HG03045 (cell line): Measurements from ENCODE around the gene TARM1.

ENCODE experiments used
- ATAC-seq: cut with Tn5 transposase; IDR thresholded peaks from one replicate; pipeline ENCODE4 v1.9.1; 2021; ENCODE audit warnings: mild to moderate bottlenecking, moderate library complexity; ENCODE audit not compliant: unreplicated experiment

TARM1 gene

DNA sequence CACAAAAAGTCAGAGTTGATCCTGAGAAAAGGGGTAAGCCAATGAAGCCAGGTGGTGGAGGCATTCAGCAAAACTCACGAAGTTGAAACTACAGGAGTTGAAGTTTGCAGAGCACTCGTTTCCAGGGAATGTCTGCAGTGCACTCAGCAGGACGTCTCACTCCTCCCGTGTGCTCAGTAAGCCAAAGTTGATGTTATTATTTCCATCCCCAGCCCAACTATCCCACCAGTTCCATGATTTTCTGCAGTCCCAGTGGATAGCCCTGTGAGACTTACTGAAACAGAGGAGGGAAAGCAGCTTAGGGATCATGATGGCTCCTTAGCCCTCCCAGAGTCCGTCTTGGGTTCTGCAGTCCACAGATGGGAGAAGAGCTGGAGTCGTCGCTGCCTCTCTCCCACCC lies at the start of gene TARM1:
Gene TARM1 (minus strand): TSS at position 334 of the 400 bp plus-strand sequence. CDS start 25 bp downstream, at position 309.
- ATAC-seq, result no peak

DNA sequence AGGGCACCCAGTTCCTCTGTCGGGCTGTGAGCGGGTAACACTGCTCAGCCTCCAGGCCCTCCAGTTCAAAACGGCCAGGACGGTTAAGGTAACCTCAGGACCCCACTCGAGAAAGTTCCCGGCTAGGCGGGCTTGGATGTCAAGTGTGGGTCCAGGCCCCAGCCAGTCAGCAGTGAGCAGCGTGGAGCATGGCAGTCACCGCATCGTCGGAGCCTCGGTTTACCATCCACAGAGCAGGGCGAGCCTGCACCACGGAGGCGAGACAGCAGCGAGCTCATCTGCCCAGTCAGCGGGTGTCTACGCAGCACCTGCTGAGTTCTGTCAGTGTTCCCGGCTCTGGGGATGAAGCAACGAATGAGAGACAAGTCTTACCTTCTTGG lies 48.4 kb upstream of the TARM1 start:
- ATAC-seq, result no peak

DNA sequence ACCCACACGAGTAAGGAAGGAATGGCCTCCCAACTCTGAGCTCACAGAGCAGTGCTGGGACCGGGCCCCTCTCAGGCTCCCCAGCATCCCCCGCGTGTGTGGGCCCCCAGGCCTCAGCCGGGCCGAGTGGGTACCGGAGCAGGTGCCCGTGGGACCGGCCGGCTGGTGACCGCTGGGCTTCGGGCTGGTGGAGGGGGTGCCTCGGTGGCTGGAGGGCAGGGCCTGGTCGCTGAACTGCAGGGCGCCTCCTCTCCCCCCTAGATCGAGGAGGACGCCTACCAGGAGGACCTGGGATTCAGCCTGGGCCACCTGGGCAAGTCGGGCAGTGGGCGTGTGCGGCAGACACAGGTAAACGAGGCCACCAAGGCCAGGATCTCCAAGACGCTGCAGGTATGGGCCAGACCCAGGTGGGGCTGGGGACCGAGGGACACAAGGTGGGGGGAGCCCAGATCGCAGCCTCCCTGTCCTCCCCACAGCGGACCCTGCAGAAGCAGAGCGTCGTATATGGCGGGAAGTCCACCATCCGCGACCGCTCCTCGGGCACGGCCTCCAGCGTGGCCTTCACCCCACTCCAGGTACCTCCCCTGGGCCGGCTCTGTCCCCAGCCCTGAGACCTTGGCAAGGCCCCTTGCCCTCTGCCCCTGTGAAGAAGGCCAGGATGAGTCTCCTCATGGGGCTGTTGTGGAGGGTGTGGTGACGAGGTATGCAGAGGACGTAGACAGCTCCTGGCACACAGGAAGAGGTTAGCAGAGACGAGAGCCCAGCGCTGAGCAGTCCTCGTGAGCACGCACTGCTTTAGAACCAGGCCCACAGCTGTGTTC lies 47.8 kb upstream of the TARM1 start:
- ATAC-seq, result no peak

DNA sequence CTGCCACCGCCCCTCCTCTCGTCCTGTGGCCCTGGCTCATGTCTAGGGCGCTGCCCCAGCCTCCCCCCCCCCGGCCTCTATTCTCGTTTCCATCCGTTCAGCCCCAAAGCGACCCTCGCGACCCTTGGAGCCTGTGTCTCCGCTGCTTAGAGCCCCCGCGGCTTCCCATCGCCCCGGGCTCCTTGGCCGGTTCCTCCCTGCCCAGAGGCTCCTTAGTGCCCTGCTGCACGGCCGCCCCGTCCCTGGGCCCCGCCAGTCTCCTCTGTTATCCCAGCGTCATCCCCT lies 47.2 kb upstream of the TARM1 start:
- ATAC-seq, result no peak

DNA sequence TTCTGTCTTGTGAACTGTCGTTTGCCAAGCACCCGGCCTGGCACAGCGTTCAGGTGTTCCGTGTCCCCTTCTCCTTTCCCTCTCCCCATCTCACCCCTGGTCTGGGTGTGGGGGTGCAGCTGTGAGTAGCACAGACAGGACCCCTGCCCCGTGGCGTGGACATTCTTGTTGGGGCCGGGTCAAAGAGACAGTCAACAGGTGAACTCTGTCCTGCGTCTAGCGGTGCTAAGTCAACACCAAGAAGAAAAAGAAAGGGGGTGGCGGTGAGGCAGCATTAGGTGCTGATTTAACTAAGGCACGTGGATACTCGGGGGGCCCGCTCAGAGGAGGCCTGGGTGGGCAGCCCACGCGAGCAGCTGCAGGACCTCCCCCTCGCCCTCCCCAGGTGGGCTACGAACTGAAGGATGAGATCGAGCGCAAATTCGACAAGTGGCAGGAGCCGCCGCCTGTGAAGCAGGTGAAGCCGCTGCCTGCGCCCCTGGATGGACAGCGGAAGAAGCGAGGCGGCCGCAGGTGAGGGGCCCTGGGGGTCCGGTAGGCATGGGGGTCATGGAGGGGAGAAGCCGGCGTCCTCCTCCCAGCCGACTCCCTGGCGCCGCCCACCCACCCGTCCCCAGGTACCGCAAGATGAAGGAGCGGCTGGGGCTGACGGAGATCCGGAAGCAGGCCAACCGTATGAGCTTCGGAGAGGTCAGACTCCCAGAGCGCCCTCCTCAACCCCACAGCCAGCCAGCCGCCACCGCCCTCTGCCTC lies 46.7 kb upstream of the TARM1 start:
- ATAC-seq, result no peak

DNA sequence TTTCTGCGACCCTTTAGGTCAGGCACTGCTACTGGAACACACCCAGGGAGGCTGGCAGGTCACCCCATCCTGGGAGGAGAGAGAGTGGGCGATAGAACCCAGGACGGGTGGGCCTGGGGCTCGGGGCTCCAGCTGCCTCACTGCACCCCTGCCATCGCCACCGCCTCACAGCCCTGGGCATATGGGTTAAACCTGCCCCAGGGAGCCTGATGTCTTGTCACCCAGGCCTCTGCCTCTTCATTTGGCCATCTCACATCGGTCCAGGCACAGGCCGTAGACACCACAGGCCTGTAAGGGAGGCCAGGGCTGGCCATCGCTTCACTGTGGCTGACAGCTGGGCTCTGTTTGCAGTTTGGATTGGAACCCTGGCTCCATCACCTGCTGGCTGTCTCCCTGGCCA lies 44.5 kb upstream of the TARM1 start:
- no peak for ATAC-seq

DNA sequence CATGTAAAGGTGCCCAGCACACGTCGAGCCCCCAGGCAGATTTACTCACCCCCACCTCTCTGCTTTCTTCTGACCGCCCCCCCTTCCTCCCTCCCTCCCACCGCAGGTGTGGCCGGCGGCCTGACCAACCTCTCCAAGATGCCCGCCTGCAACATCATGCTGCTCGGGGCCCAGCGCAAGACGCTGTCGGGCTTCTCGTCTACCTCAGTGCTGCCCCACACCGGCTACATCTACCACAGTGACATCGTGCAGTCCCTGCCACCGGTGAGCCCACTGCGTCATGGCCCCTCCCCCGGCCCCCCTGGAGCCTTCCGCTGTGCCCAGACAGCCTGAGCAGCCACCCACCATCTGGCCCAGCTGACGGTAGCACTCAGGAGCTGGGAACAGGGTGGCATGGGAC lies 43.2 kb upstream of the TARM1 start:
- no peak for ATAC-seq

DNA sequence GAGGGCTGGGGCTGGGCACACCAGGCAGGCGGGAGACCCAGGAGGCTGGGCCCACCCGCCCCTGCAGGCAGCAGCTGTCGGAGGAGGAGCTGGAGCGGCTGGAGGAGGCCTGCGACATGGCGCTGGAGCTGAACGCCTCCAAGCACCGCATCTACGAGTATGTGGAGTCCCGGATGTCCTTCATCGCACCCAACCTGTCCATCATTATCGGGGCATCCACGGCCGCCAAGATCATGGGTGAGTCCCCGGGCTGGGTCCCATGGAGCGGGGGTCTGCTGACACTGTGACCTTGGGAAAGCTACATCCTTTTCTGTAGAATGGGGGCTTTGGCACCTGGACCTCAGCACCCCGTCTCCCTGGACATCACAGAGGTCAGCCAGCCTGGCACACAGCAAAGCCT lies 42.5 kb upstream of the TARM1 start:
- ATAC-seq, result no peak

DNA sequence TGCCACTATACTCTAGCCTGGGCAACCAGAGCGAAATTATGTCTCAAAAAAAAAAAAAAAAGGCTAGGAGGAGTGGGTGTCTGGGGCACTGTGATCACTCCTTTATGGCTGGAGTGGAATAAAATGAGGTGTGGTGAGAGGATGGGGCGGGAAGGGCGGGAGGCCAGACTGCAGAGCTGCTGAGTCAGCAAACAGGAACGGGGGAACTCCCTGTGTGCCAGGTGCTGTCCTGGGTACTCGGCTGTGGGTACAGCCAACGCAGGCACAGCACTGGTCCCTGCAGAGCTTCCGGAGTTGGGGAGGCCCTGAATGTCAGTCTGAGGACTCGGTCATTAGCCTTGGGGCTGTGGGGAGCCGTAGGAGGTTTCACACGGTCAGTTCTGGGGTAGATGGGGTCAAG lies 40.1 kb upstream of the TARM1 start:
- ATAC-seq, result no peak

DNA sequence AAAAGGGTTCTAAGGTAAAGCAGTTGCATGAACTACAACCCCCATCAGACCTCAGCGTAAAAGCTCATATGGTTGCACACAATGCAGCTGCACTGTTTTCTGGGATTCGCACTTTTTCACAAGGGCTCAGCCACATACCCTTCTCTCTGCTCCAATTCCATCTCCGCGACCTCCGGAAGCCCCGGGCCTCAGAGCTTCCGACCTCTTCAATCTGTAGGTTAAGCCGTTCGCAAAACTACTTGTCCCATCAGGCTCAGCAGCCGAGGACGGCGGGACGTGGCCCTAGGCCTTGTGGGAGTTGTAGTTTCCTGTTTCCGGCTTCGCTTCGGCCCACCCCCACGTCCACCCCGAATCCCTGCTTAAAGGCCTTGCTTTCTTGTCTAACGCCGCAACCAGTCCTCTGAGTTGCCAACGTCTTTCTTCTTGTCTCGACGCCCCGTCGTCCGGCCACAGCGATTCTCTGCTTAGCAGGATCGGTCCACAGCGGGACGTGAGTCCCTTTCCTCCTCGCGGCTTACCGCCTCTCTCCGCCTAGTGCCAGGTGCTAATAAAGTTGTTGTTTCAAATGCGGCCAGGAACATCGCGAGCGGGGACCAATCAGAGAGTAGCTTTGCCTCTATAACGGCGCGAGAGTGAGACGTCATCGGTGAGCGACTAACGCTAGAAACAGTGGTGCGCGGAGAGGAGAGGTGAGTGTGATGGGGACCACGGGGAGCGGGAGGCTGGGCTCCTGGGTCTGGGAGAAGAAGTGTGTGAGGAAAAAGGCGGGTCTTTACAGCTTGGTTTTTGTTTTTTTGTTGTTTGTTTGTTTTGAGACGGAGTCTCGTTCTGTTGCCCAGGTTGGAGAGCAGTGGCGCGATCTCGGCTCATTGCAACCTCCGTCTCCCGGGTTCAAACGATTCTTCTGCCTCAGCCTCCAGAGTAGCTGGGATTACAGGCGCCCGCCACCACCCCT lies 34.2 kb upstream of the TARM1 start, which contains the start of the genes PRPF31 and TFPT:
Gene PRPF31 (plus strand): TSS at position 646 of the 955 bp plus-strand sequence. CDS start 2,525 bp downstream, outside the sequence.
Gene TFPT (minus strand): TSS at position 549 of the 955 bp plus-strand sequence. CDS start 388 bp downstream, at position 161.
- peak; percentile 72 for ATAC-seq

DNA sequence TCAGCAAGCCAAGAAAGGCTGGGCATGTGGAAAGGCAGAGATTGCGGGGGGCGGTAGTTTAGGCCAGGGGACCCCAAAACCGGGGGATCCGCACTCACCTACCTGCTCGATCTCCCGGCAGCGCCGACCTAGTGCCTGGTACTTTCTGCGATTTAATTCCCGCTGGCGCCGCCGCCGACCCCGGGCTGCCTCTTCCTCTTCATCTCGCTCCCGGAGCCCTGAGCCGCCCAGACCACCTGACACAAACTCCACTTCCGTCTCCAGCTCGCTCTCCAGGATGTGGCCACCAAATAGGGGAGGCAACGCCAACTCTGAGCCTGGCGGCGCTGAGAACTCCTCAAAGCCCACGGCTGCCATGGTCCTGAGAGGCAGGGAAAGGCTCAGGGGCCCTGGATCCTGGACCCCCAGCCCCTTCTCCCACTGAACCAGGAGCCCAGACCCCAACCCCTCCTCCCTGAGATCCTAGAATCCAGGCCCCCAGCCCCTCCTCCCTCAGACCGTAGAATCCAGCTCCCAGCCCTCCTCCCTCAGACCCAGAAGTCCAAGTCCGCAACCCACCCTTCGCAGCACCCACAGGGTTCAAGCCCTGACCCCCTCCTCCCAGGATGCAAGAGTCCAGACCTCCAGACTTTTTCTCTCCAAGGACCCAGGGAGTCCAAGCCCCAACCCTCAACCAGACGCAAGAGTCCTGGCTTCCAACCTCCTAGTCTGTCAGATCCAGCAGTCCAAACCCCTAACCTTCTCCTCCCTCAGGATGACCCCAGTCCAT lies 33.4 kb upstream of the TARM1 start:
- ATAC-seq, result no peak

DNA sequence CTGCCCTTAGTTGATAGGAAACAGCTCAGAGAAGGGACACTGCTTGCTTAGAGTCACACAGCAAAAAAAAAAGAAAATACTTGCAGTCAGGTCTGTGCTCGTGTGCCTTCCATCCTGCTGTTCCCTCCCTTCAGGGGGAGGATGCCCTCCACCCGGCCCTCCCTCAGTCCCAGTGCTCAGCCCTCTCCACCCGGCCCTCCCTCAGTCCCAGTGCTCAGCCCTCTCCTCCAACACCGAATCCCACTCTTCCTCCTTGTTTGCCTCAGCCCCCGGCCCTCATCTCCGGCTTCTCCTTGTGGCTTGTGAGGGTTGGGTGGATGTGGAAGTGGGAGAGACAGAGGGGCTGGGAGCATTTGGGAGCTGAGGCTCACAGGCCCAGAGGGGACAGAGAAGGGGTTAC lies 28.5 kb upstream of the TARM1 start:
- ATAC-seq, result no peak

DNA sequence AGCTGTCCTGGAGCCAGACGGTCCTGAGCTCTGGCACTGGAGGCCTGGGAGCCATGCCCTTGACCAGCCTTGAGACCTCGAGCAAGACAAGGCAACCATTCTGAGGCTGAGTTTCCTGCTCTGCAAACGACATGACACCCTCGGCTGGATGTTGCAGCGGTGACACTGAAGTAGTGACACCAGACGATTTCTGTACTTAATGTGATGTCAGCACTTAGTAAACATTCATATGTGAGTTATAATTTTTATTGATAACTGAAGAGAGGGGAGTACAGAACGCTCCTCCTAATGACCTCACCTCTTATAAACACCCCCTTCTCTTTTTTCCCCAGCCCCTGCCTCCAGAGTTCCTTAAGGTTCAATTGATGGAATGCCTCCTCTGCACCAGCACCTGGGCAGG lies 27.3 kb upstream of the TARM1 start:
- no peak for ATAC-seq

DNA sequence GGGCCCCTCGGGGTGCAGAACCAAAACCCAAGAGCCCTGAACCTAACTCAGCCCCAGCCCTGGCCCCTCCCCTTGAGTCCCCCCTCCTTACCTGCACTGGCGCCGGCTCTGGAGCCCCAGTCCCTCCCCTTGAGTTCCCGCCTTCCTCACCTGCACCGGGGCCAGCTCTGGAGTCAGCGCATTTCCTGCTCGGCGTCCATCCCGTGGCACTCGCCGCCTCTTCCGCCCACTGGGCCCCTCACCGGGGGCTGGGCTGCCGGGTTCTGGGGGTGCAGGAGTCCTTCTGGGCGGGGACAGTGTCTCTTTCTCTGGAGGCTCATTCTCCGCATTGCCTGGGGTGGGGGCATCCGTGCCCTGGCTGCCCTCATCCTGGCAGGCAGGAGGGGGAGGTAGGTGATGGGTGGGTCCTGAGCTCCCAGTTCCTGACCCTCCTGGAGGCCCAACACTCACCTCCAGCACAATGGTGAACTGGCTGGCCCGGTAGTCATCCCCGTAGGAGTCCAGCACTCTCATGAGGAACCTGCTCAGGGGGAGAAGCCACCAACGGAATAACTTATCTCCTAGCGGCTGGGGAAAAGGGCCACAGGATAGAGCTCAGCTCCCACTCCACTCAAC lies 26.8 kb upstream of the TARM1 start:
- ATAC-seq, result no peak

DNA sequence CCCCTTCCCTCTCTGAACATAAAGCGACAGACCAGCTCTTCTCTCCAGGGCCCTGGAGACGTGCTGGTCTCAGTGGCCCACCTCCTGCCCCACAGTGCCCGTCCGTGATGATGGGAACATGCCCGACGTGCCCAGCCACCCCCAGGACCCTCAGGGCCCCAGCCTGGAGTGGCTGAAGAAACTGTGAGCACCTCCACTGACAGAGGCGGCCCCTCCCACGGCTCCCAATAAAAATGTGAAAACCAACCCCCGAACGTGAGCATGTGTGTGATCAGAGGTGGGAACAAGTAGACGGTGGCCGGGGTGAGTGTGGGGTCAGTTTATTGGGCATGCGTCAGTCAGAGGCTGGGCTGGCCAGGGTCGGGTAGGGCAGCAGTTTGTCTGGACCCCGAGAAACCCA lies 25.6 kb upstream of the TARM1 start:
- no peak for ATAC-seq

DNA sequence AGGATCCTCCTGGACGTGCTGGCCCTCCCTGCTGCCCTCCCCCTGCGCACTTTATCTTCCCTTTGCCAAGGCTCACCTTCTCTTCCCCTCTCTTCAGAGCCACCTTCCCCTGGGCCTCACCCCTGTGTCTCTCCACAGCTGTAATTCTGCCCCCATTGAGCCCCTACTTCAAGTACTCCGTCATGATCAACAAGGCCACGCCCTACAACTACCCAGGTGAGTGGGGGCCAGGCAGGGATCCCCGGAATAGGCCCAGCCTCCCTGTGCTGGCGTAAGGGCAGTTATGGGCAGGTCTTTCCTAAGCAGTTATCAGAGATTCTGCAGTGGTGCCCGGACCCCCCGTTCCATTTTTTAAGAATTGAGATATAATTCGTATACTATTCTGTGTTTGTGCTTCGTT lies 24.6 kb upstream of the TARM1 start:
- no peak for ATAC-seq

DNA sequence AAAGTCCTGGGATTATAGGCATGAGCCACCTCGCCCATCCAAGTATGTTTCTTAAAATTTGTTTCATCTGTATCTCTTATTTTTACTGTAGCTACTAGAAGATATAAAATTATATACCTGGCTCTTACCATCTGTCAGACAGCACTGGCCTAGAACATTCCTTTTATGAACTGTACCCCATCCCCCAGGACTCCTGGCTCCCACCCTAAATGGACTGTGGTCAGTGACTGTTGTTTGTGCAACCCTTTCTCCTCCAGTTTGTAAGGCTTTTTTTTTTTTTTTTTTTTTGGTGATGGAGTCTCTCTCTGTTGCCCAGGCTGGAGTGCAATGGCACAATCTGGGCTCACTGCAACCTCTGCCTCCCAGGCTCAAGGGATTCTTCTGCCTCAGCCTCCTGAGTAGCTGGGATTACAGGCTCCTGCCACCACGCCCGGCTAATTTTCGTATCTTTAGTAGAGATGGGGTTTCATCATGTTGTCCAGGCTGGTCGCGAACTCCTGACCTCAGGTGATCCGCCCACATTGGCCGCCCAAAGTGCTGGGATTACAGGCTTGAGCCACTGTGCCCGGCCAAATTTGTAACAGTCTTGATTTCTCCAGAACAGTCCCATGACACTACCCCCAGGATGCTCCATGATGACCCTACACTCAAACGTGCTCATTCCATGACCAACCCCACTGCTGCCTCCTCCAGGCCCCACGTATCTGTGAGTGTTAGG lies 24.0 kb upstream of the TARM1 start:
- no peak for ATAC-seq

DNA sequence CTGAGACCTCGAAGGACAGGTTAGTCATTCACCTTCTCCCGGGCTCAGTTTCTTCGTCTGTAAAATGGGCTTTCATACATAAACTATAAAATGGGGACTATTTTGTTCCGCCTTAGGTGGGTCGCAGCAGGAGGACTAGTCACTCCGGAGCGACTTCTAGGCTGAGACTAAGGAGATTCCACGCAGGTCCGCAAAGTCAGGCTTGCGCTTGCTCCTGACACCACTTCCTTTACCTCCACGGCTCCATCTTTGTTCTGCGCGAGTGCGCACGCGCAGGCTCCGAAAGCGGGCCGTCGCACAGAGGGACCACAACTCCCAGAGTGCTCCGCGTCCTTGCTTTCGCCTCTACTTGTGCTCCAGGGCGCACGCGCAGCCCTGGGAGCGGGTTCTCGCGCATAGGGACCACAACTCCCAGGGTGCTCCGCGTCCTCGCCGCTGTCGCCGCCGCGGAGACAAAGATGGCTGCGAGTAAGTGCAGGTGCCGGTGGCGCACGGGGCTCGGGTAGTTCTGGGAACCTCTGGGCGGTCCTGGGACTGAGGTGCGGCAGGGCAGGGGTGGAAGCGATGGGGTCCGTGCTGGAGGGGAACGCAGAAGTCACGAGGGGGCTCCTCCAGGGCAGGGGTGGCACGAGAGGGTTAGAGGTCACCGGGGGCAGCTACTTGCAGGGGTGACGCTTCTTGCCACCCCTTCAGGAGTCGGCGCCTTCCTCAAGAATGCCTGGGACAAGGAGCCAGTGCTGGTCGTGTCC lies 21.4 kb upstream of the TARM1 start, which contains the start of gene NDUFA3:
Gene NDUFA3 (plus strand): TSS at position 435 of the 749 bp plus-strand sequence. CDS start 24 bp downstream, at position 459.
- ATAC-seq, result peak; percentile 92
